HG03280 (cell line): ENCODE data around the gene FIZ1.
A peak's percentile ranks its signal among the peaks of the same experiment; 100 is the strongest.

Source experiments
- ATAC-seq: cut with Tn5 transposase; IDR thresholded peaks from one replicate; pipeline ENCODE4 v1.9.1; 2021; ENCODE audit warnings: mild to moderate bottlenecking, moderate library complexity; ENCODE audit not compliant: unreplicated experiment

The FIZ1 gene

GRCh38 chr19:55636723-55637122 lies 37.4 kb upstream of the FIZ1 start:
- ATAC-seq, result no peak

GRCh38 chr19:55635856-55636440 lies 36.6 kb upstream of the FIZ1 start:
- ATAC-seq, result no peak

DNA sequence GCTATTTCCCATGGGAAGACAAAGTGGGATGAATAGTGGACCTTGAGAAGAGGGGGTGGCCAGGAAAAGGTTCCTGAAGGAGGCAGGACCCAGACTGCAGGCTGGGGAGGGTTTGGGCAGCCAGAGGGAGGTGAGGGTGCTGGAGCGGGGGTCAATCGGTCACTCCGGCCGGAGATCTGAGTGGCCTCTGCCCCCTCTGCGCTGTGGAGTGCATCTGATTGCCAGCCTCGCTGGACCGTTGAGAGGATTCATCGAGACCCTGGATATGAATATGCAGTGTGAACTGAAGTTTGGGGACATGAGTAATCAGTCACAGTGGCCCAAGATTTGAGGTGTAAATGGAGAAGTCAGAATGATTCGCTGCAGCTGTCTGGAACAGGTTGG lies 36.0 kb upstream of the FIZ1 start:
- ATAC-seq, result no peak

DNA sequence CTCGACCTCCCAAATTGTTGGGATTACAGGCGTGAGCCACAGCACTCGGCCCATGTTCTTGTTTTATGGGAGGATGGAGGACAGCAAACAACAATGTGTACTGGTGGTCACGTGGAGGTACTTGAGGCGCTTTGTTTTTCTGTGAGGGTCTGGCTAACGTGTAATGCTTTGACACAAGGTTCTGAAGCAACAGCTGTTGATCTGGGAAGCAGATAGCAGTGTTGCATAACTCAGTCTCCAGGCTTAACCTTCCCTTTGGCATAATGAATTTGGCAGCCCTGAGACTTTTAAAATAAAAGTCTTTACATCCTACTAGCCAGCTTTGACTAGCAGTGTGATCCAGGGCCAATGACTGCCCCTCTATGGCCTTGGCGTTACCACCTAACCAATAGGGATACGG lies 34.5 kb upstream of the FIZ1 start:
- ATAC-seq, result no peak

GRCh38 chr19:55632463-55632834 lies 33.1 kb upstream of the FIZ1 start:
- ATAC-seq, result no peak

GRCh38 chr19:55626350-55626749 lies 27.0 kb upstream of the FIZ1 start:
- no peak for ATAC-seq

GRCh38 chr19:55625004-55625326 lies 25.6 kb upstream of the FIZ1 start:
- ATAC-seq, result no peak

DNA sequence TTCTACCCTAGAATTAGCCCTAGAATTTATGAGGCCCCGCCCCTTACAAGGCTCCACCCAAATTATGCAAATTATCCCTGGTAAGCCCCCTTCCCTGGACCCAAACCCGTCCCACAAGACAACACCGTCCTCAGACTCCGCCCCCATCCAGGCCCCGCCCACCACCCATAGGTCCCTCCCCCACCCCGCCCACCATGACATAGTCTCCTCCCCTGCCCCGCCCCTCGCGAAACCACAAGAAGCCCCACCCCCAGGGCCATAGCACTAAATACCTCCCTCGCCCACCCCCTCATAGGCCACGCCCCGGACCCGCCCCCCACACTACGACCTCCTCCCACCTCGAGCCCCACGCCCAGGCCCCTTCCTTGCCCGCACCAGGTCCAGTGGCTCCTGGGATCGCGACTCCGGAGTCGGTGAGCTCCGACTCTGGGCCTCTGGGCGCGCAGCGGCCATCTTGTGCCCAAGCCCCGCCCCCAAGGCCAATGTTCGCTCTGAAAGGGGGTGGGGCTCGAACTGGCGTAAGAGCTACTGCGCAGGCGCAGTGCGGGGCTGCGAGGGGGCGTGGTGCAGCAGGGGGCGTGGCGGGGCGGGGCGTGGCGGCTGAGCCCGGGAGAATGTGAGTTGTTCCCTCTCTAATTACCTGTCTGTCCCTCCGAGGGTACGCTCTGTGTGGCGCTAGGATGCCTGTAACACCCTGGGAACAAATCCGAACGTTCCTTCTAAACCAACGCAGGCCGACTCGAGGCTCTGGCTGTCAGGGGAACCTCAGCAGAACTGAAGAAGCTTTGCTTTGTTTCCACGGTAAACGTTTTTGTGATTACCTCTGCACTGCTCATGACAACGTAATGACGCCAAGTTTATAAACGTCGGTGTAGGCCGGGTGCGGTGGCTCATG lies 25.0 kb upstream of the FIZ1 start, which contains the start of gene ZNF784:
Gene ZNF784, minus strand, starts transcription at position 458 of the 895 bp plus-strand sequence. Its CDS starts 5 bp downstream, at position 453.
- peak; percentile 64 for ATAC-seq

- no peak for ATAC-seq
These were observed 24.2 kb upstream of the FIZ1 start for GRCh38 chr19:55623561-55623960.

DNA sequence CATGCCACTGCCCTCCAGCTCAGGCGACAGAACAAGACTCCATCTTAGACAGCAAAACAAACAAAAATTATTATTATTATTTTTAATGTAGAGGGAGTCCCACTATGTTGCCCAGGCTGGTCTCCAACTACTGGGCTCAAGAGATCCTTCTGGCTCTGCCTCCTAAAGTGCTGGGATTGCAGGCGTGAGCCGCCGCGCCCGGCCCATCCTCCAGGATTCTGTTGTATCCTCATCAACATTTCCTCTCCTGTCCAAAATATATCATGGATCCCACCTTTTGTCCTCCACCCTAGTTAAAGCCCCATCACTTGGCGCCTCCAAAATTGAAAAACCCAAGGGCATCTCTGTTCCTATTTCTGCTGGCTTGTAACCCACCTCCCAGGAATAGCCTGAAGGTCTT lies 23.8 kb upstream of the FIZ1 start:
- ATAC-seq, result no peak

DNA sequence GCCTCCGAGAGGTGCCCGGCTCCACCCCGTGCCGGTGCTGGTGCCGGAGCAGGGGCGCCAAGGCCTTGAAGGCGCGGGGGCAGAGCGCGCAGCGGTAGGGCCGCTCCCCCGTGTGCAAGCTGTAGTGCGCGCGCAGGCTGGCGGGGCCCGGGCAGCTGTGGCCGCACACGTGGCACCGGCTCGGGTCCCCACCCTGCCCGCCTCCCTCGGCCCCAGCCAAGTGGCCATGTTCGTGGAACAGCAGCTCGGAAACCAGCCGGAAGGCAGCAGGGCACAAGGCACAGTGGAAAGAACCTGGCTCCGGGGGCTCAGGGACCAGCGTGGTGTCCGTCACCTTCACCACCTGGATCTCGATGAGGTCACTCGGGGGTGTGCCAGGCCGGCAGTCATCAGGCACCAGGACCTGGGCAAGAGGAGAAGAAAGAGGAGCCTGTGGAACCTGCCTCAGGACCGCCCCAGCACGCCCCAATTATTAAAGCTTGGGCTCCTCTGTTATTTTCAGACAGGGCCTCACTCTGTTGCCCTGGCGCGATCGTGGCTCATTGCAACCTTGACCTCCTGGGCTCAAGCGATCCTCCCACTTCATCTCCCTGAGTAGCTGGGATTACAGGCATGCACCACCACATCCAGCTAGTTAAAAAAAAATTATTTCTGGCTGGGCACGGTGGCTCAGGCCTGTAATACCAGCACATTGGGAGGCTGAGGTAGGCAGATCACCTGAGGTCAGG lies 23.1 kb upstream of the FIZ1 start:
- ATAC-seq, result no peak

- ATAC-seq, result no peak
These were observed 22.4 kb upstream of the FIZ1 start for GRCh38 chr19:55621673-55622231.

DNA sequence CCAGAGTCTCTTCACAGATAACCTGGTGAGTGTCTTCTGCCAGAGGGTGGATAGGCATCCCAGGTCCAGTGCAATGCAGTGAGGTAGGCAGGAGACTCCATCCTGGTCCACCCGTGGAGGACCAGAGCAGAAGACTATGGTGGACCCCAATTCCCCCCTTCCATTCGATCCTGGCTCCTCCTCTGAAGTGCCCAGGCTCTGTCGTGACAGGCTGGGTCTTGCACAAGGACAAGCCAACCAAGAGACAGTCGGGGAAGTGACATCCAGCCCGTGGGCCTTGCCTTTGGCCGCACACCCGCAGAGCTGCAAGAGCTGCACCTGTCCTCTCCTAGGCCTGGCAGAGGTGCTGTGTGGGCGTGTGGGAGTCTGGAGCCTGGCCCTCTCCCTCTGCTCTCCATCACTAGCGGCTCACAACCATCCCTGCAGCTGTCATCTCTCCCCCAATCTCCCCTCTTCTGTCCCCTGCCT lies 21.9 kb upstream of the FIZ1 start:
- no peak for ATAC-seq

- no peak for ATAC-seq
These were observed 21.3 kb upstream of the FIZ1 start for GRCh38 chr19:55620410-55621204.

DNA sequence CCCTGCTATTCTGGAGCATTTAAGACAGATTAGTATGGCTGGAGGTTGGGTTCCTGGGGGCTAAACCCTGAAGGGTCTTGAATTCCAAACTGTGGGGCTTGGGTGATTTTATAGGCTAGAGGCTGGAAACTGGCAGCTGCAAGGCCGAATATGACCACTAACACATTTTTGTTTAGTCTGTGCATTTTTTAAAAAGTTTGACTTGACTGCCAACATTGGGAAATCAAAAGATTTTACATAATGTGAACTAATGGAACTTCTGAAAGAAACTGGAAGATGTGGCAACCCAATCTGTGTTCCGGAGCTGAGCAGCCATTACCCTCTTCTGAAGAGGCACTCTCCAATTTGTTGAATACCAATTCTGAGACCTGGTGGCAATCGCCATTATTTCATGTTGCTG lies 20.0 kb upstream of the FIZ1 start:
- ATAC-seq, result no peak

- no peak for ATAC-seq
These were observed 19.1 kb upstream of the FIZ1 start for GRCh38 chr19:55618426-55618825.

GRCh38 chr19:55617426-55617825 lies 18.1 kb upstream of the FIZ1 start:
- ATAC-seq, result no peak

DNA sequence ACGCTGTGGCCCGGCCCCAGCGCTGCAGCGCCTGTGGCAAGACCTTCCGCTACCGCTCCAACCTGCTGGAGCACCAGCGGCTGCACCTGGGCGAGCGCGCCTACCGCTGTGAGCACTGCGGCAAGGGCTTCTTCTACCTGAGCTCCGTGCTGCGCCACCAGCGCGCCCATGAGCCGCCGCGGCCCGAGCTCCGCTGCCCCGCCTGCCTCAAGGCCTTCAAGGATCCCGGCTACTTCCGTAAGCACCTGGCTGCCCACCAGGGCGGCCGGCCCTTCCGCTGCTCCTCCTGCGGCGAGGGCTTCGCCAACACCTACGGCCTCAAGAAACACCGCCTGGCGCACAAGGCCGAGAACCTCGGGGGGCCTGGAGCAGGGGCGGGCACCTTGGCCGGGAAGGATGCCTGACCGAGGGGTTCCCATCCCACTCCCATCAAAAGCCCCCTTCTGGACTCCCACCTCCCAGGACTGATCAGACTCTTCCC lies 17.1 kb upstream of the FIZ1 start:
- no peak for ATAC-seq

- no peak for ATAC-seq
These were observed 16.5 kb upstream of the FIZ1 start for GRCh38 chr19:55615543-55616394.
